Activated CD4-positive, alpha-beta T cell treated with anti-CD3 and anti-CD28 coated beads for 24 hours (primary cell): ENCODE data around the gene DST.

Experiments used
- DNase-seq, 2 donors: peaks; one replicate each; pipeline ENCODE4 v3.0.0-alpha.2; 2020; ENCODE audit warnings: low read depth in 2 of 2

Gene DST

GRCh38 chr6:56537223-56537770 lies 105.4 kb downstream of the DST start:
- no peak for DNase-seq

DNA sequence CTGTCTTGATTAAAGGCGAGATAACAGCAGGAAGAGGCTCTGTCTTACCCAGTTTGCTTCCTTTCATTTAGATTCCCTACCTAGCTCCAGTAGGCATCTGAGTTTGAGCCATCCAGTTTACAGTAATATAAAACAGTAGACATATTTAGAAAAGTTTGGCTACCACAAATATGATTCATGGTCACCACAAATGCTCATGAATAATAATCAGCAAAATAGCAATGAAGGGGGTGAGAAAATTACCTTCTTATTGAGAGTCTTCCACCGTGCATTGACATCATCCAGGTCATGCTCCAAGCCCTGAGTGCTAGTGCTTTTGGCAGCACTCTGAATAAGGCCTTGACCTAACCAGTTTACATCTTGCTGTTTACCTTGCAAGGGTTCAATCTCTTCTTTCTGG lies 106.2 kb downstream of the DST start:
- DNase-seq: no peak

DNA sequence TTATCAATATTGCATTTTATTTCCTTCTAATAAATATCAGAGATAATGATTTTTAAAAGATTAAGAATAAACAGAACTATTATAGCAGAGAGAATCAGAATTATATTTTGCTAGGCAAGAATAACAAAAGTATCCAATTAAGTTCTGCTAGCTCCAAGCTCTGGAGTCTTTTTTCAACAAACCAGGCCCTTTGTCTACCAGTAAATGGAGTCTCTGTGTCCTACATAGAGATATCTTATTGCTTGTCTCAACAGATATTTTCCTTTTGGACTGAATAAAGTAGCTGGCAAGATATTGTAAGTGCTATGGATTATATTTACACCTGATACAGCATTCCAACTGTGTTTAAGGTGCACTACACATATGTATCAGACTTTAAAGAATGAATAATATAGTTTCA lies 107.1 kb downstream of the DST start:
- DNase-seq: no peak

GRCh38 chr6:56534680-56535419 lies 107.8 kb downstream of the DST start:
- no peak for DNase-seq

DNA sequence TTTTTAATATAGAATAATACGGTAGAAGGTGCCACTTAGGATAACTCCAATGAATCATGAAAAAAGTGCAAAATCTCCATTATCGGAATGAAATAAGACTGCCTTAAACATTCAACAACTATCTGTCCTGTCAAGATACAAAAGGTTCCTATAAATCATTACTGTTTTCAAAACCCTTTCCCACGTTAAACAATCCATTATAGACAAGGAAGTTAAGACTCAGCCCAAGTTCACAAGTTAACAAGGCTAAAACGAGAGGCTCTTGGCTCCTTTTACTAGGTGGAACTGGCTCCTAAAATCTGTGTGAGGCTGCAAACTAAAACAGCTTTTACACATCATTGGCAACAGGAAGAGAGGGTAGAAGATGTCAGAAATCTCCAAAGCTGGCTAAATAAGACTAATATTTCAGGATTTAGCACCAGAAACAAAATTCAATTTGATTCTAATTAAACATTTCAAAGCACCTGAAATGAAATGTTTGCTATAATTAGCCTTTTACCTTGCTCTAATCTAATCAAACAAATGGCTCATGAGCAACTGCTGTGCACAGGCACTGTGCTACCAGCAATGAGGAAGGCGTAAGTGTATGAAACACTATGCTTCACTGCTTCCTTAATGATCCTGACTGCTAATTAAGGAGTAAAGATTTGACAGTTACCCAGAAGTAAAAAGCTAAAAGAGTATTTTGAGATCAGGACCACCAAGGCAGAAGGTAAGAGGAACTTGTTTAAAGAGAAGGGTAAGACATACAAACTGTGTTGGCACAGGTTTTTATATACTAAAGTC lies 109.7 kb downstream of the DST start:
- DNase-seq: no peak

DNA sequence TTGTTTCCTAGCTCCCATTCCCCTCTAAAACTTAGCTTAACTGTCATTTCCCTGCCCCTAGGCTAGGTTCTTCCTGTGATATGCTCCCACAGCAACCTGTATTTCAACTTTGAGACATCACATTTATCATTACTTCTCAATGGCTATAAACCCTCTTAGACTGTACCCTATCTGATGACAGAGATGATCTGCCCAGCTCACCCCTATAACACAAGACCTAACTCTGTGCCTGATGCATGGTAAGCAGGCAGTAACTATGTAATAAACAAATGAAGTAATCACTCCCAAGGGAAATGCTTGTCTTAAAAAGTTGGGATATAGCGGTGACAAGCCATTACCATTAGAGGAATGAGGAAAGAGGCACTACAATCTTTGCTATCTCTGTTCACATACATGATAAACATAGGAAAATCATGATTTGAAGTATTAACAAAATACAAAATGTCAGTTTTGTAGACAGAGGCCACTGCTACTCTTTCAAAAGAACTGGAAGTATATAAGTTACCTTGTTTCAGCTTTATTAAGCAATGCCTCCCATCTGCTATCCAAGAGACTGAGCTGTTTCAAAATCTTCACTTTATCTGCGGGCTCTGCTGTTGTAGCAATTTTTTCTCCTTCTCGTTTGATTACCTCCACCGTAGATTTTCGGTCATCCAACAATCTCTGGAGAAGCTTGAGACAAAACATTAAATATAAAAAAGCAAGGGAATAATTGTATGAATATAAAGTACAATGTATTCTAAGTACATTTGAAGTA lies 110.7 kb downstream of the DST start:
- DNase-seq: no peak

DNA sequence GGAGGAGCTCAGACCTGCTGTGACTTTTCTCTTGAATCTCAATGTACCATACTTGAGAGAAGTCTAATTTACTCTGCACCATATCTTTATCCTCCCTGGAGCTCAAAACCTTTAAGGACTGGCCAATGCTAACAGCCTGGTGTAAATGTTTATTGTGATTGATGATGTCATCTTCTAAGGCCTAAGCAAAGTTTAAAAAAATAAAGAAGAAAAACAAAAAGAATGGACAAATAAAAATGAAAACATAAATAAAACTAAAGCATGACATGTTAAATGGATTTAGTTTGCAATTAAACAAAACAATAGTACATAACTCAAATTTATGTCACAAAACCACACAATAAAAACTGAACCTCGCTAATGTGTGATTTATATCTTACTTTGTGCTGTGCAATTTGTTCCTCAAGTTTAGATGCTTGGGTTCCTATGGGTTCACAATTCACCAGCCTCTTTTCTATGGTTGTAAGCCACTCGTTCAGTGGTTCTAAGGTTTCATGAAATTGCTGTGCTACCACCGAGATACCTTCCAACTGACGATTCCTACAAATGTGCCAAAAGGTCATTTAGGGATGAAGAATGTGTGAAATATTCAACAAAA lies 113.0 kb downstream of the DST start:
- DNase-seq: no peak

GRCh38 chr6:56528412-56528841 lies 114.3 kb downstream of the DST start:
- DNase-seq: no peak

DNA sequence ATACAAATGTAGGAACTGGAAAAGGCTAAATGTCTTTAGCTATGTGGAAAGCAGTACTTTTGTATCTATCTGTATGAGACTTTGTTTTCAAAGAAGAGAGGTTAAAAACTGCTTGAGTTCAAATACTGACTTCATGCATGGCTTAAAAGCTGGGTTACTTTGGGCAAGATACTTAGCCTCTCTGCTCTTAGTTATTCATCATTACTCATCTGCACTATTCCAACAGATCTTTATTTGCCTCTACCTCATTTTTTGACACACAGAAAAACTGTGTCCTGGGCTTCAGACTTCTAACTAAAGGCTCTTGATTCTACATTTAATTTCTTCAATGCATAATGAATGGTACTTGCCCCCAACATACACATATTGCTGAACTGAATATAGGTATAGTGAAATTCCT lies 114.8 kb downstream of the DST start:
- no peak for DNase-seq

DNA sequence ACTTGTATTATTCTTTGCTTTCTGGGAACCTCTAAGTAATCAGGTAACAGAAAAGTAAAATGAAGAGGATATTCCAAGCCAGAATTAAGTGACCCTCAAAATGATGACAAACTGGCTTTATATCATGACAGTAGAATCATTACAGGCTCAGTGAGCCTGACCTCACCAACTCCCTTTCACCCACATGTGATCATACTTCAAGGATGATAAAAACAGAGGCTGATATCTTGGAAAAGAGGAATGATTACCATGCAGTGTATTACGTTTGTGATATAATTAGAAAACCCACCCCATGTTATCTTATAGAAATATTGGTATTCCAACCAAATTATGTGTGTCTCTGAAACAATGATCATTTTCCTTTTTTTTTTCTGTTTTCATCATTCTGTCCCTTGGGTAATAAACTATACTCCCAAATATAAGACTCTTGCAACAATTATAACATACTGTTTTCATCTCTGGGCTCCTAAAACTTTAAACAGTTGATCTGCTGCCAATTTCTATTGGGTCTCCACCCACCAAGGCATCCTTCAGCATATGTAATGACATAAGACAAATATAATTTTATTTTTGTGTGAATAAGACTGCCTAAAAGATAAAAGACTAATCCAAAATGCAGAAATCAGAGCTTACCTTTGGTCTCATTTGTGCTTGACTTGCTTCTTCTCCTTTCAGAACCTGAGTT lies 115.7 kb downstream of the DST start:
- no peak for DNase-seq

- DNase-seq: no peak
Measured at GRCh38 chr6:56525974-56526789, 116.5 kb downstream of the DST start.

DNA sequence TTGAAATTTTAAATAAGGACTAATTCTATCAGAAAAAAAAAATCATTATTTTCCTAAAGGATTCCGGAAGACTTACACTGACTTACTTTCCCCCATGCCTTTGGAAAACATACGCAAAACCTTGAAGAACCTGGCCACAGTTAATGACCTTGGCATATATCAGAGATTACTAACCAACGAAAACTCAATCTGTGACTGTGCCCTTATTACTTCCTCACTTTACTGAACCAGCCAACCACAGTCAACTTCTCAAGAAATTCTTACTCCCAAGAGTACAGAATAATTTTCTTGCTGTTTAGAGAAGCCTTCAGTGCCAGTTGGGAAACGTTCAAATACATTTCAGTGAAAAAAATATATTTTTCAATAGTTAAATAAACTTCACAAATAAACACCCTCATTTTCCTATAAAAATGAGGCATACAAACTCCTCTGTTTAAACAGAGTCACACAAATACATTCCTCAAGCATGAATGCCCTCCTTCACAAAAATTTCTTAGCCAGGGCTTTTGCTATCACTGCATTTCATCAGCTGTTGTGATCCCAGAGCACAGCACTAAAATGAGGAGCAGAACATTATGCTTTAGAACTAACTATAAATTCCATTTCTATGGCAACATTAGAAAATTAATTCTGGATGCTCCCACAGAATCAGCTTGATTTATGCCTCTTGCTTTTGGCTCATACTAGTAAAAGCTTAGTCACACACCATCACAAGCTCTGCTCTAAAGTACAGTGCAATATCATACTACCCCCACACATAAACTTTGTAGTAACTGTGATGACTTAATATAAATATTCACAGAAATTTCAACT lies 117.6 kb downstream of the DST start:
- no peak for DNase-seq

DNA sequence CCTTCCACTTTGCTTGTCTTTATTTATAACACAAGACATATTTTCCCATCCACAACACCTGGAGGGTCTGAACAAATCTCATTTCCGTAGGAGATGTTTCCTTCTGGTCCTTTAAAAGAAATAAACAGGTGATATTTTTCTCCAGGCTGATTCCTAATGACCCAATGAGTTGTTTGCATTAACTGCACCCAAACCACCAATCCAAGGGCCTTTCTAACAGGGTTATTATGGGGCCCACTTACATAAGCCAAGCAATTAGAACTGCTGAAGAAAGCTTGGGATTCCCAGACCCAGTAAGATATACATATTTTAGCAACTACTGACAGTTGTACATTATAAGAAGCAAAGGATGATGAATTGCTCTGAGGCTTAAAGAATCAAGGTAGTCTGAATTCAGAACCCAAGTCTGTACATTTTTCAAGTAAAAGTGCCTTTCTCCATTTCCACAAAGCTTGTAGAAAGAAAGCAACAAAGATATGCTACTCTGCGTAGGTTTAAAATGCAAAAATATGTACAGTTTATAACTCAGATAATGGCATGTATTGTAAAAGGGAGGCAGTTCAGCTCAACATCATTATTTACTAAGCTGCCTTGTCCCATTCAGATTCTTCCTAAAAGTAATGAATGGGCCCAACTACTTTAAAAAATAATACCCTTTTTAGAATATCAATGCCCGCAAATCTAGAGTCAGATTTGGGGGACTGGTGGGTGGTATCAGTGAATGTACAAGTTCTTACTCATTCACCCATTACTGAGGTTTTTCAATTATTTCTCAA lies 120.0 kb downstream of the DST start:
- no peak for DNase-seq

DNA sequence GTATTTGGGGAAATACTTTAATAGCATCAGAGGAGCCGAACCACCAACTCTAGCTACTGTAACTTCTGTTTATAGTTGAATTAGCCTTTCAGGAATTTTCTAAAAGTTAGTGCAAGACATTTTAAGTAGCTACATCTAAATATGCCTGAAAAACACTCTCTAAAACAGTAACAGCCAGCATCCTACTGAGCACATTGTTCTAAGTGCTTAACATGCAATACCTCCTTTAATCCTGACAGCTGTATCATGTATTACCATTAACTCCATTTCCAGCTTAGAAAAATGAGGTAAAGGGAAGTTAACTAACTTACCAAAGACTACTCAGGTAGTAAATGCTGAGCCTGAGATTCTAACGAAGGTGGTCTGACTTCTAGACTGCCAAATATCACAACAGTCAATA lies 120.7 kb downstream of the DST start:
- no peak for DNase-seq

GRCh38 chr6:56521454-56521853 lies 121.2 kb downstream of the DST start:
- no peak for DNase-seq

GRCh38 chr6:56520218-56520617 lies 122.5 kb downstream of the DST start:
- DNase-seq: no peak

GRCh38 chr6:56518995-56519767 lies 123.5 kb downstream of the DST start:
- no peak for DNase-seq

DNA sequence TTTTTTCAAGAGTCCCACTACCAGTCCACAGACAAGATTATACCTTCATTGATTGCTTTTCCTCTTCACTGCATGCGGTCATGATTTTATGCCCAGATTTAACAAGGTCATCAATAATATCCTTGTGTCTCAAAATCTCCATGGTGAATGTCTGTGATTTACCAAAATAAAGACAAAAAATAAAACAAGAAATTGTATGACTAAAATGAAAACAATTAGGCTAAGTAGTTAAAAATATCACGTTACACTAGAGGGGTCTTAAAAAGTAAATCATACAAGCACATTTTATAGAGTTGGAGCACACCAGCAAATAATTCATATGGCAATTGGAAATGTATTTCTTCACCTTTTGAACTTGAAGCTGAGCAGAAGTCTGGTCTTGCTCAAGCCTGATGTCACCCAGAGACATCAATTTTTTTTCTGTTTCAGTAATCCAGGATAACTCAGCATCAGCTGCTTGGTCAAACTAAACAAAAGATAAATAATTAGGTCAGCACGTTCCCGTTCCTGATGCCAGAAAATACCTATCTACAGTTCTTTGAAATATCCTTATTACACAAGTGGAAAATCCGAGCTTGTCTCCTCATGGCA lies 125.4 kb downstream of the DST start:
- DNase-seq: no peak
